Measurements from ENCODE around the gene GRK4.

GRK4 gene

GRCh38 chr4:3013839-3014350 lies 50.5 kb downstream of the GRK4 start:
- Histone ChIP-seq H3K27me3 (ENCODE audit: insufficient read depth, poor library complexity, severe bottlenecking) (no peaks in the 10 kb centered on the region), H3K27ac (replicated peaks) (no peak overlapping the region)

GRCh38 chr4:3016961-3017360 lies 53.6 kb downstream of the GRK4 start:
- H3K27ac ChIP-seq (replicated peaks), result no peak overlapping the region
- TF ChIP-seq POLR2AphosphoS5 (IDR thresholded peaks at IDR 0.05; ENCODE audit: low read depth), result no peak
- no peak for TF ChIP-seq GABPA (IDR thresholded peaks at IDR 0.05; ENCODE audit: low read depth)
- TF ChIP-seq REST (IDR thresholded peaks at IDR 0.05; ENCODE audit: insufficient replicate concordance, low read depth), result no peak
- TF ChIP-seq CTCF (IDR thresholded peaks at IDR 0.05; ENCODE audit: insufficient read depth, low read length), result no peak
- no peak for TF ChIP-seq SPI1 (IDR thresholded peaks at IDR 0.05; ENCODE audit: borderline replicate concordance, low read depth)
- no peak overlapping the region for H3K4me3 ChIP-seq (replicated peaks; ENCODE audit: insufficient read depth, low read length)
- no peak for DNase-seq (ENCODE audit: low read depth in 1 of 2, low spot score in 1 of 2)
- H3K27me3 ChIP-seq (ENCODE audit: insufficient read depth, poor library complexity, severe bottlenecking), result no peaks in the 10 kb centered on the region

More at GRCh38 chr4:3013839-3014350, 50.5 kb downstream of the GRK4 start:
- TF ChIP-seq CTCF (IDR thresholded peaks at IDR 0.05; ENCODE audit: insufficient read depth, low read length) (no peak), SPI1 (IDR thresholded peaks at IDR 0.05; ENCODE audit: borderline replicate concordance, low read depth) (no peak), REST (IDR thresholded peaks at IDR 0.05; ENCODE audit: insufficient replicate concordance, low read depth) (no peak), POLR2AphosphoS5 (IDR thresholded peaks at IDR 0.05; ENCODE audit: low read depth) (no peak), GABPA (IDR thresholded peaks at IDR 0.05; ENCODE audit: low read depth) (no peak)
- DNase-seq (ENCODE audit: low read depth in 1 of 2, low spot score in 1 of 2), result no peak
- no peak overlapping the region for H3K4me3 ChIP-seq (replicated peaks; ENCODE audit: insufficient read depth, low read length)

DNA sequence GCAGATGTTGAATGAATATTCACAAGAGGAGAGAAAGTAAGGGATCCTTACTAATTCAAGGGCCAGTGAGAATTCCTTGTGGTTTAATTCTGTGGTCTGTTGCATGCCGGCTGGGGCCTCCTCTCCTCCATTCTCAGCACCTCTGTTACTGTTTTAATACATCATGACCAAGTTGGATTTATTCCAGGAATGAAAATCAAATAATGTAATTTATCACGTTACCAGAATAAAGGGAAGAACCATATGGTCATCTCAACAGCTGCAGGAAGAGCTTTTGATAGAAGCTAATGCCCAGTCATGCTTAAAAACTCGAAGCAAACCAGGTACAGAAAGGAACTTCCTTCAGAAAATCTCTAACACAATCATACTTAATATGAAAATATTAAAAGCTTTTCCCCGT lies 54.1 kb downstream of the GRK4 start:
- Histone ChIP-seq H3K27me3 (ENCODE audit: insufficient read depth, poor library complexity, severe bottlenecking) (no peaks in the 10 kb centered on the region), H3K4me3 (replicated peaks; ENCODE audit: insufficient read depth, low read length) (no peak overlapping the region), H3K27ac (replicated peaks) (no peak overlapping the region)
- TF ChIP-seq REST (IDR thresholded peaks at IDR 0.05; ENCODE audit: insufficient replicate concordance, low read depth), result no peak
- TF ChIP-seq CTCF (IDR thresholded peaks at IDR 0.05; ENCODE audit: insufficient read depth, low read length), result no peak
- TF ChIP-seq GABPA (IDR thresholded peaks at IDR 0.05; ENCODE audit: low read depth), result no peak
- TF ChIP-seq POLR2AphosphoS5 (IDR thresholded peaks at IDR 0.05; ENCODE audit: low read depth), result no peak
- TF ChIP-seq SPI1 (IDR thresholded peaks at IDR 0.05; ENCODE audit: borderline replicate concordance, low read depth), result no peak
- no peak for DNase-seq (ENCODE audit: low read depth in 1 of 2, low spot score in 1 of 2)

Measured in HL-60 (cell line).